ENCODE results near the gene UBE2O.

DNA sequence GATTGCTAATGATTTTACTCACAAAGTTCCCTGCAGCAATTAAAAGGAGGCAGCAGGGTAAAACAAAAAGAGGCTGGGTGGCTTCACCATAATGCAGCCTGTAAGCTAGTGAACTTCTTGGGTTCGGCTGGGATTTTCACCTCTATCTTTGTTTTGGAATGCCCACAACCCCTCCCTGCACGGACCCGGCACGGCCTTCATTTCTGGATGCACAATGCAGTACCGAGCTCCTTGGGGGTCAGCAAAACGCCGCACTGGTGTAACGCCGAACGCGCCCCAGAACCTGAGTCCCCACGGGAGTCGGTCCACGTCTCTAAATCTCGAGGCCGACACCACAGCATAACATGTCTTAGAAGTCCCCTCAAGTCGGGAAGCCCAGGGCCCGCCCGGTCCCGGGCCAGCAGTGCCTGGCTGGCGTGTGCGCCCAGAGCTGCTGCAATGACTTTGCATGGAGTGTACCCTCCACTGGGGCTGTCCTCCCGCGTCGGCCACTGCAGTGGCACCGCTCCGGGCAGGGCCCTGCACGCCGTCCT, 759 bp downstream of the UBE2O start:
- TF ChIP-seq, protein P1, sequence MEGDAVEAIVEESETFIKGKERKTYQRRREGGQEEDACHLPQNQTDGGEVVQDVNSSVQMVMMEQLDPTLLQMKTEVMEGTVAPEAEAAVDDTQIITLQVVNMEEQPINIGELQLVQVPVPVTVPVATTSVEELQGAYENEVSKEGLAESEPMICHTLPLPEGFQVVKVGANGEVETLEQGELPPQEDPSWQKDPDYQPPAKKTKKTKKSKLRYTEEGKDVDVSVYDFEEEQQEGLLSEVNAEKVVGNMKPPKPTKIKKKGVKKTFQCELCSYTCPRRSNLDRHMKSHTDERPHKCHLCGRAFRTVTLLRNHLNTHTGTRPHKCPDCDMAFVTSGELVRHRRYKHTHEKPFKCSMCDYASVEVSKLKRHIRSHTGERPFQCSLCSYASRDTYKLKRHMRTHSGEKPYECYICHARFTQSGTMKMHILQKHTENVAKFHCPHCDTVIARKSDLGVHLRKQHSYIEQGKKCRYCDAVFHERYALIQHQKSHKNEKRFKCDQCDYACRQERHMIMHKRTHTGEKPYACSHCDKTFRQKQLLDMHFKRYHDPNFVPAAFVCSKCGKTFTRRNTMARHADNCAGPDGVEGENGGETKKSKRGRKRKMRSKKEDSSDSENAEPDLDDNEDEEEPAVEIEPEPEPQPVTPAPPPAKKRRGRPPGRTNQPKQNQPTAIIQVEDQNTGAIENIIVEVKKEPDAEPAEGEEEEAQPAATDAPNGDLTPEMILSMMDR (IDR thresholded peaks at IDR 0.05 in 4 of 5, conservative IDR thresholded peaks at IDR 0.05 in 1 of 5) = no peak
- no peak for TF ChIP-seq POLR2A (IDR thresholded peaks at IDR 0.05)

Measured in gastrocnemius medialis (tissue), 4 donors.